SH-SY5Y (cell line): Measurements from ENCODE around the gene FGFR3.

Experiments
- GATA2 ChIP-seq: IDR thresholded peaks from 2 replicates; pipeline ENCODE4 v1.6.1; 2011; ENCODE audit warnings: mild to moderate bottlenecking, low read depth, low read length
- GATA3 ChIP-seq: IDR thresholded peaks from 2 replicates; pipeline ENCODE4 v1.6.1; 2011; ENCODE audit warnings: low read depth, mild to moderate bottlenecking, low read length, moderate library complexity

DNA sequence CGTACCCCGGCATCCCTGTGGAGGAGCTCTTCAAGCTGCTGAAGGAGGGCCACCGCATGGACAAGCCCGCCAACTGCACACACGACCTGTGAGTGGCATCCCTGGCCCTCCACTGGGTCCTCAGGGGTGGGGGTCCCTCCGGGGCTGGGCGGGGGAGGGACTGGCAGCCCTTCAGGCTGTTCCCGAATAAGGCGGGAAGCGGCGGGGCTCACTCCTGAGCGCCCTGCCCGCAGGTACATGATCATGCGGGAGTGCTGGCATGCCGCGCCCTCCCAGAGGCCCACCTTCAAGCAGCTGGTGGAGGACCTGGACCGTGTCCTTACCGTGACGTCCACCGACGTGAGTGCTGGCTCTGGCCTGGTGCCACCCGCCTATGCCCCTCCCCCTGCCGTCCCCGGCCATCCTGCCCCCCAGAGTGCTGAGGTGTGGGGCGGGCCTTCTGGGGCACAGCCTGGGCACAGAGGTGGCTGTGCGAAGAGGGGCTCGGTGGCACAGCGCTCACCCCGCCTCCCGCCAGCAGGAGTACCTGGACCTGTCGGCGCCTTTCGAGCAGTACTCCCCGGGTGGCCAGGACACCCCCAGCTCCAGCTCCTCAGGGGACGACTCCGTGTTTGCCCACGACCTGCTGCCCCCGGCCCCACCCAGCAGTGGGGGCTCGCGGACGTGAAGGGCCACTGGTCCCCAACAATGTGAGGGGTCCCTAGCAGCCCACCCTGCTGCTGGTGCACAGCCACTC, 13.7 kb downstream of the FGFR3 start:
- TF ChIP-seq GATA3 (no peak), GATA2 (no peak)
